B cell (primary cell): ENCODE data around the gene IGF2BP3.
A peak's percentile ranks its signal among the peaks of the same experiment; 100 is the strongest.

Experiments used
- EZH2 ChIP-seq: IDR thresholded peaks from 2 replicates; pipeline ENCODE4 v1.6.1; 2012; ENCODE audit warnings: borderline replicate concordance, low read depth, mild to moderate bottlenecking, moderate library complexity, low read length; ENCODE audit not compliant: insufficient read depth, poor library complexity, severe bottlenecking
- TF ChIP-seq, protein P1 (sequence below): fragments of 200-600 bp; IDR thresholded peaks from one replicate; pipeline ENCODE4 v1.8.0; 2022; ENCODE audit warnings: antibody characterized with exemption, mild to moderate bottlenecking

- TF ChIP-seq, protein P1, sequence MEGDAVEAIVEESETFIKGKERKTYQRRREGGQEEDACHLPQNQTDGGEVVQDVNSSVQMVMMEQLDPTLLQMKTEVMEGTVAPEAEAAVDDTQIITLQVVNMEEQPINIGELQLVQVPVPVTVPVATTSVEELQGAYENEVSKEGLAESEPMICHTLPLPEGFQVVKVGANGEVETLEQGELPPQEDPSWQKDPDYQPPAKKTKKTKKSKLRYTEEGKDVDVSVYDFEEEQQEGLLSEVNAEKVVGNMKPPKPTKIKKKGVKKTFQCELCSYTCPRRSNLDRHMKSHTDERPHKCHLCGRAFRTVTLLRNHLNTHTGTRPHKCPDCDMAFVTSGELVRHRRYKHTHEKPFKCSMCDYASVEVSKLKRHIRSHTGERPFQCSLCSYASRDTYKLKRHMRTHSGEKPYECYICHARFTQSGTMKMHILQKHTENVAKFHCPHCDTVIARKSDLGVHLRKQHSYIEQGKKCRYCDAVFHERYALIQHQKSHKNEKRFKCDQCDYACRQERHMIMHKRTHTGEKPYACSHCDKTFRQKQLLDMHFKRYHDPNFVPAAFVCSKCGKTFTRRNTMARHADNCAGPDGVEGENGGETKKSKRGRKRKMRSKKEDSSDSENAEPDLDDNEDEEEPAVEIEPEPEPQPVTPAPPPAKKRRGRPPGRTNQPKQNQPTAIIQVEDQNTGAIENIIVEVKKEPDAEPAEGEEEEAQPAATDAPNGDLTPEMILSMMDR: no peak
- peak; percentile 96 for TF ChIP-seq EZH2
Observed at GRCh38 chr7:23470330-23471105, at the start of gene IGF2BP3.
